Muscle layer of duodenum (tissue), 2 donors: ENCODE measurements around the gene COL7A1.

ENCODE experiments used
- H3K27ac ChIP-seq: one replicate; pipeline ENCODE4 v1.7.0; 2013; ENCODE audit warnings: mild to moderate bottlenecking, low read length
- H3K27me3 ChIP-seq: one replicate; pipeline ENCODE4 v1.7.0; 2013; ENCODE audit warnings: low read depth, mild to moderate bottlenecking, control low read depth, low read length
- H3K36me3 ChIP-seq, 2 donors: one replicate each; pipeline ENCODE4 v1.7.0; 2013; ENCODE audit warnings: low read length in 2 of 2, control low read depth in 1 of 2, mild to moderate bottlenecking in 1 of 2; ENCODE audit not compliant: insufficient read depth in 2 of 2, control insufficient read depth in 1 of 2
- H3K4me1 ChIP-seq, 2 donors: one replicate each; pipeline ENCODE4 v1.7.0; 2013; ENCODE audit warnings: low read length in 2 of 2, mild to moderate bottlenecking in 2 of 2, control low read depth in 1 of 2, moderate library complexity in 1 of 2; ENCODE audit not compliant: insufficient read depth in 2 of 2, control insufficient read depth in 1 of 2
- H3K4me3 ChIP-seq, 2 donors: one replicate each; pipeline ENCODE4 v1.7.0; 2013; ENCODE audit warnings: low read length in 2 of 2, low read depth in 1 of 2, mild to moderate bottlenecking in 1 of 2
- H3K9me3 ChIP-seq, 2 donors: one replicate each; pipeline ENCODE4 v1.7.0; 2013; ENCODE audit warnings: low read length in 2 of 2, control low read depth in 1 of 2, mild to moderate bottlenecking in 1 of 2; ENCODE audit not compliant: control insufficient read depth in 1 of 2
- donor health status: healthy.

COL7A1 gene

DNA sequence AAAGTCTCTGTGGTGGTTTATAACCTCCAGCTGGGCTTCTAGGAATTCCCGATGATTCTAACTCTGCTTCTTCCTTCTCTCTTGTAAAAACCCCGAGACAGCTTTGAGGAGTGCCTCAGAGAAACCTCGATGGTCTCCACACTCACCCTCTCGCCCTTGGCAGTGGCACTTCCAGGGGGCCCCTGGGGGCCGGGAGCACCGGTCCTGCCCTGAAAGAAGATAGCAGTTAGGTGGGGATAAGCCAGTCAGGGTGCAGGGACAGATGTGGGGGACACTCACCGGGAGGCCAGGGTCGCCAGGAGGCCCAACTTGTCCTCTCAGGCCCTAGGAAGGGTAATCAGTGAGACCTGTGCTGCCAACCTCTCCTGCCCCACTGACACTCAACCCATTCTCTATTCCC lies 9.7 kb downstream of the COL7A1 start:
- H3K4me3 ChIP-seq, result no peak overlapping the region
- H3K27me3 ChIP-seq, result no peaks in the 10 kb centered on the region
- H3K9me3 ChIP-seq, result no peaks in the 10 kb centered on the region
- peaks cover 0 to 8% of the 10 kb centered on the region in 2 donors for H3K36me3 ChIP-seq
- no peaks in the 10 kb centered on the region for H3K4me1 ChIP-seq
- no peak overlapping the region for H3K27ac ChIP-seq

DNA sequence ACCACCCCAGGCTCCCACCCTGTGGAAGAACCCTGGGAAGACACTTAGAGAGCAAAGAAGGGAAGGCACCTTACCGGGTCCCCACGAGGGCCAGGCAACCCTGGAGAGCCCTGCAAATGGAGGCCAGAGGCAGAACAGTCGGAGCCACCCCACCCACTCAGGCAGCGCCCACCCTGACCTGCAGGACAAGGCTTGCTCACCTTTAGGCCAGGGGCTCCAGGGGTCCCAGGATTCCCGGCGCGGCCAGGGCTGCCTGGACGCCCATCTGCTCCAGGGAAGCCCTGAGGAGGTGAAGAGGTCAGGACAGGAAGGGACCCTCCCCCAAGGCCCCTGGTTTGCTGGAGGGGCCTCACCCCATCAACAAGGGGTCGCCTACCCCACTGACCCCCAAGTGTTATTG lies 10.3 kb downstream of the COL7A1 start:
- no peaks in the 10 kb centered on the region for H3K27me3 ChIP-seq
- no peaks in the 10 kb centered on the region for H3K9me3 ChIP-seq
- H3K4me1 ChIP-seq, result no peaks in the 10 kb centered on the region
- H3K27ac ChIP-seq, result no peak overlapping the region
- no peak overlapping the region for H3K4me3 ChIP-seq
- H3K36me3 ChIP-seq, result peaks cover 0 to 8% of the 10 kb centered on the region in 2 donors

GRCh38 chr3:48581621-48582481 lies 13.3 kb downstream of the COL7A1 start:
- Histone ChIP-seq H3K36me3 (peaks cover 0 to 3% of the 10 kb centered on the region in 2 donors), H3K9me3 (no peaks in the 10 kb centered on the region), H3K4me1 (no peaks in the 10 kb centered on the region), H3K4me3 (no peak overlapping the region), H3K27me3 (no peaks in the 10 kb centered on the region), H3K27ac (no peak overlapping the region)

- Histone ChIP-seq H3K4me1 (no peaks in the 10 kb centered on the region), H3K36me3 (no peaks in the 10 kb centered on the region), H3K9me3 (no peaks in the 10 kb centered on the region), H3K4me3 (no peak overlapping the region), H3K27ac (no peak overlapping the region), H3K27me3 (no peaks in the 10 kb centered on the region)
Measured at GRCh38 chr3:48576647-48577046, 18.5 kb downstream of the COL7A1 start.

- H3K4me3 ChIP-seq, result no peak overlapping the region
- no peaks in the 10 kb centered on the region for H3K27me3 ChIP-seq
- H3K27ac ChIP-seq, result no peak overlapping the region
- no peaks in the 10 kb centered on the region for H3K9me3 ChIP-seq
- no peaks in the 10 kb centered on the region for H3K4me1 ChIP-seq
- no peaks in the 10 kb centered on the region for H3K36me3 ChIP-seq
Measured at GRCh38 chr3:48575366-48575765, 19.8 kb downstream of the COL7A1 start.

DNA sequence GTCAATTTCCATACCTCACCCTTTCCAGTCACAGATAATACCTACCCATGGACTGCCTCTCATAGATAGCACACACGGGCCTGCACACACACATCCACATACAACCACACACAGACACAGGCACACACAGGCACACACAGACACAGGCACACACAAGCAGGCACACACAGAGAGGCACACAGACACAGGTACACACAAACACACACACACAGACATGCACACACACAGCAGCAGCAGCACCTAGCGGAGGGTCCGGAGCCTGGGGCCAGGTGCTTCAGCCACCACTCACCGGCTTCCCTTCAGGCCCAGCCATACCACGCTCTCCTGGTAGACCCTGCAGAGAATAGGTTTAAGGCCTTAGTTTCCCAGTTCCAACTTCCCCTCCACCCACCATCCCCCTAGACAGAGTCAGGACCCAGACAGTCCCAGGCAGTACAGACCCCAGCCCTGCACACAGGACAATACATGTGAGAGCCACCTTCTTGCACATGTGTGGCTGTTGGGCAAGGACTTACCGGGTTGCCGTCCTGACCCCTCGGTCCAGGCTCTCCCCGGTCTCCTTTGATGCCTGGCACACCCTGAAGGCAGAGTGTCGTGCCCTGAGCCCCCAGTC lies 21.1 kb downstream of the COL7A1 start:
- Histone ChIP-seq H3K36me3 (no peaks in the 10 kb centered on the region), H3K4me1 (no peaks in the 10 kb centered on the region), H3K9me3 (no peaks in the 10 kb centered on the region), H3K27ac (no peak overlapping the region), H3K4me3 (no peak overlapping the region), H3K27me3 (no peaks in the 10 kb centered on the region)

DNA sequence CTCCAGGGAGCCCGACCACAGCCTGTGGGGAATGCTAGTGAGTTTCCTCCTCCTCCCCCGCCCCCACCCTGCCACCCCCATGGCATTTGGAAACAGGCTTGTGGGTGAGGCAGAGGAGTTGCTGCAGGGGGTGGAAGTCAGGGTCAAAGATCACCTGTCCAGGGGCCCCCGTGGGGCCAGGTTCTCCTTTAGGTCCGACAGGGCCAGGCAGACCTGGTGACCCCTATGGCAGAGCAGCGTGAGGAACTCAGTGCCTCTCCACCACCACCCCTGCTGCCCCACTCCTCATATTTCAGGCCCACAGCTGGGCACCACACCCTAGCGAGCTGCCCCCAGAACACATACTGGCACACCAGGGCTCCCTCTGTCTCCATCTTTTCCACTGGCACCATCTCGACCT lies 22.6 kb downstream of the COL7A1 start:
- H3K27me3 ChIP-seq, result no peaks in the 10 kb centered on the region
- no peaks in the 10 kb centered on the region for H3K36me3 ChIP-seq
- no peak overlapping the region for H3K4me3 ChIP-seq
- no peaks in the 10 kb centered on the region for H3K4me1 ChIP-seq
- H3K27ac ChIP-seq, result no peak overlapping the region
- H3K9me3 ChIP-seq, result no peaks in the 10 kb centered on the region

- no peaks in the 10 kb centered on the region for H3K9me3 ChIP-seq
- no peak overlapping the region for H3K4me3 ChIP-seq
- H3K36me3 ChIP-seq, result no peaks in the 10 kb centered on the region
- H3K27me3 ChIP-seq, result no peaks in the 10 kb centered on the region
- H3K4me1 ChIP-seq, result no peaks in the 10 kb centered on the region
- no peak overlapping the region for H3K27ac ChIP-seq
Measured at GRCh38 chr3:48571938-48572337, 23.2 kb downstream of the COL7A1 start.

DNA sequence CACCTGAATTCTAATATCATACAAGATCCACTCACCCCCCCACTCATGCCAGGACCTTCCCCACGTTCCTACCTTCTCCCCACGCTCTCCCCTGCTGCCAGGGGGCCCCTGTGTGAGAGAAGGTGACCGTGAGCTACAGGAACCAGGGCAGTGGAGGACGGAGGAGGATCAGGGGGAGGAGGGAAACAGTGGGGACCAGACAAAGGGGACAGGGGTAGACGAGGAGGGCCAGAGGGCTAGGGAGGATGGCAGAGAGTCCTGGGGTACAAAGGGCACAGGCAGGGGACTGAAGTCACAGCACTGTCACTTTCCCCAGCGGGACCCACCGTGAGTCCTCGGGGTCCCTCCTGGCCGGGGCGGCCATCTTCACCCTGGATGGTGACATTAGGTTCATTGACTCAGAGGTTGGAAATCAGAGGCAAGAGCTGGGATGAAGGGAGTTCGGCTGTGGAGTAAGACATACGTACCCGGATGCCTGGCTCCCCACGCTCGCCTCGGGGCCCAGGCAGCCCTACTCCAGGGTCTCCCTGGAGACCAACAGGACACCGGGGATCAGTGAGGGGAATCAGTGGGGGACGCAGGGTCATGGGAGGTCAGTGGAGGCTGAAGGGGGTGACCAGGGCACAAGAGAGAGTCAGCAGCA lies 25.2 kb downstream of the COL7A1 start:
- Histone ChIP-seq H3K36me3 (no peaks in the 10 kb centered on the region), H3K9me3 (no peaks in the 10 kb centered on the region), H3K27ac (no peak overlapping the region), H3K4me1 (no peaks in the 10 kb centered on the region), H3K4me3 (no peak overlapping the region), H3K27me3 (no peaks in the 10 kb centered on the region)

GRCh38 chr3:48569400-48569799 lies 25.7 kb downstream of the COL7A1 start:
- Histone ChIP-seq H3K4me1 (no peaks in the 10 kb centered on the region), H3K36me3 (no peaks in the 10 kb centered on the region), H3K27me3 (no peaks in the 10 kb centered on the region), H3K9me3 (no peaks in the 10 kb centered on the region), H3K4me3 (no peak overlapping the region), H3K27ac (no peak overlapping the region)

GRCh38 chr3:48568476-48568875 lies 26.7 kb downstream of the COL7A1 start:
- Histone ChIP-seq H3K4me1 (no peaks in the 10 kb centered on the region), H3K27me3 (no peaks in the 10 kb centered on the region), H3K9me3 (no peaks in the 10 kb centered on the region), H3K36me3 (peaks cover 0 to 4% of the 10 kb centered on the region in 2 donors), H3K4me3 (no peak overlapping the region), H3K27ac (no peak overlapping the region)
